Neural cell (in vitro differentiated cells): ENCODE measurements around the gene ATXN3. TPM values are rescaled to one million over a fixed set of nuclear protein-coding genes. Genes with fewer than 3 reads are reported as not detected.

Experiments used
- H2AFZ ChIP-seq: fragments of 200-600, 300-800 bp; sonication (generic), shearing (Covaris generic); 2 replicates; pipeline ENCODE4 v1.6.0; 2014; ENCODE audit warnings: low read depth, mild to moderate bottlenecking, antibody characterized with exemption, low read length, moderate library complexity
- H3F3A ChIP-seq: fragments of 200-600 bp; shearing (Covaris generic); 2 replicates; pipeline ENCODE4 v1.6.1; 2016; ENCODE audit warnings: mild to moderate bottlenecking, moderate library complexity, mixed read lengths, antibody characterized with exemption, low read length; ENCODE audit not compliant: insufficient read depth, poor library complexity, severe bottlenecking
- H3K27ac ChIP-seq: fragments of 200-600, 300-800 bp; sonication (generic), shearing (Covaris generic); 2 replicates; pipeline ENCODE4 v1.5.1; 2014; ENCODE audit warnings: mild to moderate bottlenecking, low read length, moderate library complexity
- H3K27me3 ChIP-seq: fragments of 300-800, 200-600 bp; sonication (generic), shearing (Covaris generic); 2 replicates; pipeline ENCODE4 v1.6.0; 2014; ENCODE audit warnings: mild to moderate bottlenecking, low read depth, low read length, moderate library complexity; ENCODE audit not compliant: insufficient read depth
- H3K36me3 ChIP-seq: fragments of 300-800, 200-600 bp; sonication (generic), shearing (Covaris generic); 2 replicates; pipeline ENCODE4 v1.5.1; 2014; ENCODE audit warnings: mild to moderate bottlenecking, antibody characterized with exemption, low read length, moderate library complexity; ENCODE audit not compliant: insufficient read depth
- H3K4me2 ChIP-seq: fragments of 300-800, 200-600 bp; sonication (generic), shearing (Covaris generic); 2 replicates; pipeline ENCODE4 v1.6.0; 2014; ENCODE audit warnings: mild to moderate bottlenecking, low read length
- H3K4me3 ChIP-seq: fragments of 300-800, 200-600 bp; sonication (generic), shearing (Covaris generic); 2 replicates; pipeline ENCODE4 v1.5.1; 2014; ENCODE audit warnings: mild to moderate bottlenecking, low read length, moderate library complexity
- H3K79me2 ChIP-seq: fragments of 200-600 bp; shearing (Covaris generic); replicated peaks from 2 replicates; pipeline ENCODE4 v1.6.0; 2014; ENCODE audit warnings: mild to moderate bottlenecking, low read length, moderate library complexity; ENCODE audit not compliant: insufficient read depth
- H3K9ac ChIP-seq: fragments of 300-800, 200-600 bp; sonication (generic), shearing (Covaris generic); 2 replicates; pipeline ENCODE4 v1.6.1; 2016; ENCODE audit warnings: mild to moderate bottlenecking, low read length, mixed read lengths
- H3K9me2 ChIP-seq: fragments of 200-600 bp; shearing (Covaris generic); 2 replicates; pipeline ENCODE4 v1.6.1; 2016; ENCODE audit warnings: mild to moderate bottlenecking, low read length, mixed read lengths; ENCODE audit not compliant: insufficient read depth
- H3K9me3 ChIP-seq: fragments of 200-600, 300-800 bp; sonication (generic), shearing (Covaris generic); 2 replicates; pipeline ENCODE4 v1.6.1; 2016; ENCODE audit warnings: mild to moderate bottlenecking, mixed run types, low read length, moderate library complexity, mixed read lengths
- H4K20me1 ChIP-seq: fragments of 200-600 bp; shearing (Covaris generic); 2 replicates; pipeline ENCODE4 v1.6.1; 2016; ENCODE audit warnings: mild to moderate bottlenecking, mixed run types; ENCODE audit not compliant: insufficient read depth
- EP300 ChIP-seq: fragments of 450-650 bp; conservative IDR thresholded peaks from 2 replicates; pipeline ENCODE4 v1.6.1; 2014; ENCODE audit warnings: antibody characterized with exemption, mild to moderate bottlenecking, moderate library complexity; ENCODE audit not compliant: poor library complexity, severe bottlenecking
- EZH2 ChIP-seq: fragments of 200-600, 300-800 bp; shearing (Covaris generic), sonication (generic); IDR thresholded peaks from 2 replicates; pipeline ENCODE4 v1.6.1; 2014; ENCODE audit warnings: antibody characterized with exemption, low read length, borderline replicate concordance, mild to moderate bottlenecking; ENCODE audit not compliant: insufficient read depth, poor library complexity, severe bottlenecking
- MXI1 ChIP-seq: fragments of 450-650 bp; conservative IDR thresholded peaks from 2 replicates; pipeline ENCODE4 v1.6.1; 2014; ENCODE audit warnings: antibody characterized with exemption, mild to moderate bottlenecking; ENCODE audit not compliant: poor library complexity, severe bottlenecking
- POLR2AphosphoS5 ChIP-seq: IDR thresholded peaks from 2 replicates; pipeline ENCODE4 v1.6.1; 2012
- RAD21 ChIP-seq: fragments of 450-650 bp; conservative IDR thresholded peaks from 2 replicates; pipeline ENCODE4 v1.6.1; 2014; ENCODE audit warnings: antibody characterized with exemption, mild to moderate bottlenecking, moderate library complexity
- REST ChIP-seq: IDR thresholded peaks from 2 replicates; pipeline ENCODE4 v1.6.1; 2012; ENCODE audit warnings: borderline replicate concordance
- SMC3 ChIP-seq: fragments of 450-650 bp; conservative IDR thresholded peaks from 2 replicates; pipeline ENCODE4 v1.6.1; 2014; ENCODE audit warnings: antibody characterized with exemption, mild to moderate bottlenecking, moderate library complexity; ENCODE audit not compliant: poor library complexity
- TAF1 ChIP-seq: IDR thresholded peaks from 2 replicates; pipeline ENCODE4 v1.6.1; 2012; ENCODE audit warnings: low read depth
- polyA plus RNA-seq: library from polyadenylated mRNA; depleted of rRNA; stranded (reverse); fragments of >200 nt; gene quantifications from 2 replicates; pipeline ENCODE4 v1.2.3, GENCODE V29; 2014
- TF ChIP-seq, protein P1 (sequence below): fragments of 450-650 bp; IDR thresholded peaks from 2 replicates; pipeline ENCODE4 v1.5.1; 2014; ENCODE audit warnings: antibody characterized with exemption, mild to moderate bottlenecking, moderate library complexity; ENCODE audit not compliant: poor library complexity, severe bottlenecking

Gene ATXN3
- polyA plus RNA-seq, 1 donor from 2014 or later, result 16.7 TPM

GRCh38 chr14:92143309-92143708 lies 36.9 kb upstream of the ATXN3 start:
- H3K9ac ChIP-seq, result no peak overlapping the region

GRCh38 chr14:92135269-92135668 lies 28.9 kb upstream of the ATXN3 start:
- Histone ChIP-seq H2AFZ (no peak overlapping the region), H3K9me3 (no peaks in the 10 kb centered on the region), H3K27me3 (no peaks in the 10 kb centered on the region), H3K36me3 (no peaks in the 10 kb centered on the region), H4K20me1 (no peaks in the 10 kb centered on the region), H3K4me3 (no peak overlapping the region), H3F3A (no peaks in the 10 kb centered on the region), H3K9ac (no peak overlapping the region), H3K9me2 (no peaks in the 10 kb centered on the region), H3K79me2 (no peaks in the 10 kb centered on the region), H3K27ac (no peak overlapping the region), H3K4me2 (no peak overlapping the region)
- TF ChIP-seq REST, result no peak
- no peak for TF ChIP-seq EZH2
- no peak for TF ChIP-seq MXI1
- peak; percentile 92 for TF ChIP-seq SMC3
- TF ChIP-seq, protein P1, sequence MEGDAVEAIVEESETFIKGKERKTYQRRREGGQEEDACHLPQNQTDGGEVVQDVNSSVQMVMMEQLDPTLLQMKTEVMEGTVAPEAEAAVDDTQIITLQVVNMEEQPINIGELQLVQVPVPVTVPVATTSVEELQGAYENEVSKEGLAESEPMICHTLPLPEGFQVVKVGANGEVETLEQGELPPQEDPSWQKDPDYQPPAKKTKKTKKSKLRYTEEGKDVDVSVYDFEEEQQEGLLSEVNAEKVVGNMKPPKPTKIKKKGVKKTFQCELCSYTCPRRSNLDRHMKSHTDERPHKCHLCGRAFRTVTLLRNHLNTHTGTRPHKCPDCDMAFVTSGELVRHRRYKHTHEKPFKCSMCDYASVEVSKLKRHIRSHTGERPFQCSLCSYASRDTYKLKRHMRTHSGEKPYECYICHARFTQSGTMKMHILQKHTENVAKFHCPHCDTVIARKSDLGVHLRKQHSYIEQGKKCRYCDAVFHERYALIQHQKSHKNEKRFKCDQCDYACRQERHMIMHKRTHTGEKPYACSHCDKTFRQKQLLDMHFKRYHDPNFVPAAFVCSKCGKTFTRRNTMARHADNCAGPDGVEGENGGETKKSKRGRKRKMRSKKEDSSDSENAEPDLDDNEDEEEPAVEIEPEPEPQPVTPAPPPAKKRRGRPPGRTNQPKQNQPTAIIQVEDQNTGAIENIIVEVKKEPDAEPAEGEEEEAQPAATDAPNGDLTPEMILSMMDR, result peak; percentile 87
- no peak for TF ChIP-seq EP300
- no peak for TF ChIP-seq TAF1
- TF ChIP-seq RAD21, result peak; percentile 90

More at GRCh38 chr14:92143309-92143708, 36.9 kb upstream of the ATXN3 start:
- H3K79me2 ChIP-seq, result no peaks in the 10 kb centered on the region
- H3K36me3 ChIP-seq, result peaks cover 4% of the 10 kb centered on the region
- H3K27ac ChIP-seq, result no peak overlapping the region
- TF ChIP-seq REST, result no peak
- TF ChIP-seq EP300, result no peak
- TF ChIP-seq EZH2, result no peak
- no peak for TF ChIP-seq MXI1
- TF ChIP-seq POLR2AphosphoS5, result no peak
- TF ChIP-seq TAF1, result no peak
- TF ChIP-seq, protein P1, result no peak
- no peak for TF ChIP-seq RAD21
- no peak for TF ChIP-seq SMC3
- H3F3A ChIP-seq, result no peaks in the 10 kb centered on the region
- no peak overlapping the region for H3K4me3 ChIP-seq
- no peaks in the 10 kb centered on the region for H4K20me1 ChIP-seq
- no peak overlapping the region for H2AFZ ChIP-seq
- no peaks in the 10 kb centered on the region for H3K27me3 ChIP-seq
- no peaks in the 10 kb centered on the region for H3K9me3 ChIP-seq
- no peak overlapping the region for H3K4me2 ChIP-seq
- H3K9me2 ChIP-seq, result no peaks in the 10 kb centered on the region
